HEK293 (cell line): Measurements from ENCODE around the gene STUB1.

Source experiments
- BCL6B ChIP-seq: fragments of 450-650 bp; formaldehyde crosslinking; IDR thresholded peaks from 2 replicates; pipeline ENCODE4 v1.5.1; 2017; ENCODE audit warnings: missing biosample characterization, missing genetic modification characterization
- GLIS1 ChIP-seq: fragments of 450-650 bp; formaldehyde crosslinking; IDR thresholded peaks from 2 replicates; pipeline ENCODE4 v1.5.1; 2016; ENCODE audit warnings: missing biosample characterization, missing genetic modification characterization
- IKZF3 ChIP-seq: fragments of 450-650 bp; IDR thresholded peaks from 2 replicates; pipeline ENCODE4 v1.5.0; 2018; ENCODE audit warnings: missing biosample characterization, mild to moderate bottlenecking, missing genetic modification characterization, moderate library complexity
- KLF16 ChIP-seq: fragments of 450-650 bp; formaldehyde crosslinking; IDR thresholded peaks from 2 replicates; pipeline ENCODE4 v1.5.1; 2017; ENCODE audit warnings: missing biosample characterization, missing genetic modification characterization
- KLF8 ChIP-seq: fragments of 450-650 bp; formaldehyde crosslinking; IDR thresholded peaks from 2 replicates; pipeline ENCODE4 v1.5.1; 2016; ENCODE audit warnings: missing biosample characterization, missing genetic modification characterization
- OSR2 ChIP-seq: fragments of 450-650 bp; formaldehyde crosslinking; IDR thresholded peaks from 2 replicates; pipeline ENCODE4 v1.5.1; 2016; ENCODE audit warnings: missing biosample characterization, missing genetic modification characterization
- PBX3 ChIP-seq: sonication (generic); formaldehyde crosslinking; IDR thresholded peaks from 2 replicates; pipeline ENCODE4 v1.8.1; 2022; ENCODE audit warnings: mild to moderate bottlenecking, moderate library complexity, missing genetic modification reagents
- SP3 ChIP-seq: fragments of 450-650 bp; formaldehyde crosslinking; IDR thresholded peaks from 2 replicates; pipeline ENCODE4 v1.5.1; 2016; ENCODE audit warnings: missing biosample characterization, missing genetic modification characterization
- WT1 ChIP-seq: fragments of 450-650 bp; formaldehyde crosslinking; IDR thresholded peaks from 2 replicates; pipeline ENCODE4 v1.5.1; 2016; ENCODE audit warnings: missing biosample characterization, missing genetic modification characterization
- ZBTB10 ChIP-seq: fragments of 450-650 bp; formaldehyde crosslinking; IDR thresholded peaks from 2 replicates; pipeline ENCODE4 v1.5.1; 2016; ENCODE audit warnings: missing biosample characterization, missing genetic modification characterization
- ZBTB17 ChIP-seq: fragments of 450-650 bp; formaldehyde crosslinking; IDR thresholded peaks from 2 replicates; pipeline ENCODE4 v1.5.1; 2016; ENCODE audit warnings: missing biosample characterization, missing genetic modification characterization
- ZBTB8A ChIP-seq: fragments of 450-650 bp; formaldehyde crosslinking; IDR thresholded peaks from 2 replicates; pipeline ENCODE4 v1.5.1; 2016; ENCODE audit warnings: missing biosample characterization, missing genetic modification characterization
- ZFHX2 ChIP-seq: fragments of 450-650 bp; formaldehyde crosslinking; conservative IDR thresholded peaks from 2 replicates; pipeline ENCODE4 v1.5.1; 2016; ENCODE audit warnings: missing biosample characterization, missing genetic modification characterization
- ZFP69B ChIP-seq: fragments of 450-650 bp; formaldehyde crosslinking; IDR thresholded peaks from 2 replicates; pipeline ENCODE4 v1.5.1; 2016; ENCODE audit warnings: missing biosample characterization, missing genetic modification characterization
- ZIC2 ChIP-seq: fragments of 450-650 bp; formaldehyde crosslinking; IDR thresholded peaks from 2 replicates; pipeline ENCODE4 v1.5.1; 2016; ENCODE audit warnings: missing biosample characterization, missing genetic modification characterization
- ZNF16 ChIP-seq: fragments of 450-650 bp; formaldehyde crosslinking; IDR thresholded peaks from 2 replicates; pipeline ENCODE4 v1.5.1; 2016; ENCODE audit warnings: low read depth, missing biosample characterization, missing genetic modification characterization
- ZNF248 ChIP-seq: fragments of 450-650 bp; formaldehyde crosslinking; IDR thresholded peaks from 2 replicates; pipeline ENCODE4 v1.5.1; 2017; ENCODE audit warnings: missing biosample characterization, missing genetic modification characterization
- ZNF335 ChIP-seq: fragments of 450-650 bp; formaldehyde crosslinking; conservative IDR thresholded peaks from 2 replicates; pipeline ENCODE4 v1.5.1; 2016; ENCODE audit warnings: missing biosample characterization, missing genetic modification characterization
- ZNF341 ChIP-seq: fragments of 450-650 bp; formaldehyde crosslinking; IDR thresholded peaks from 2 replicates; pipeline ENCODE4; 2016; ENCODE audit warnings: low read depth, missing biosample characterization, missing genetic modification characterization
- ZNF398 ChIP-seq: fragments of 450-650 bp; formaldehyde crosslinking; IDR thresholded peaks from 2 replicates; pipeline ENCODE4 v1.5.1; 2017; ENCODE audit warnings: missing biosample characterization, missing genetic modification characterization
- ZNF600 ChIP-seq: fragments of 450-650 bp; formaldehyde crosslinking; IDR thresholded peaks from 2 replicates; pipeline ENCODE4 v1.5.1; 2016; ENCODE audit warnings: missing biosample characterization, missing genetic modification characterization
- ZNF610 ChIP-seq: fragments of 450-650 bp; formaldehyde crosslinking; IDR thresholded peaks from 2 replicates; pipeline ENCODE4 v1.5.1; 2016; ENCODE audit warnings: missing biosample characterization, missing genetic modification characterization, borderline replicate concordance
- ZNF629 ChIP-seq: fragments of 450-650 bp; formaldehyde crosslinking; IDR thresholded peaks from 2 replicates; pipeline ENCODE4 v1.5.1; 2017; ENCODE audit warnings: missing biosample characterization, missing genetic modification characterization
- ZNF658 ChIP-seq: fragments of 450-650 bp; formaldehyde crosslinking; IDR thresholded peaks from 2 replicates; pipeline ENCODE4; 2016; ENCODE audit warnings: missing biosample characterization, missing genetic modification characterization
- ZNF76 ChIP-seq: fragments of 450-650 bp; formaldehyde crosslinking; IDR thresholded peaks from 2 replicates; pipeline ENCODE4; 2016; ENCODE audit warnings: low read depth, missing biosample characterization, missing genetic modification characterization, borderline replicate concordance
- ZNF792 ChIP-seq: fragments of 450-650 bp; formaldehyde crosslinking; IDR thresholded peaks from 2 replicates; pipeline ENCODE4 v1.5.1; 2016; ENCODE audit warnings: missing biosample characterization, missing genetic modification characterization
- ZXDB ChIP-seq: fragments of 450-650 bp; formaldehyde crosslinking; IDR thresholded peaks from 2 replicates; pipeline ENCODE4 v1.5.1; 2016; ENCODE audit warnings: missing biosample characterization, missing genetic modification characterization
- TF ChIP-seq, protein P1 (sequence below): fragments of 450-650 bp; formaldehyde crosslinking; IDR thresholded peaks from 2 replicates; pipeline ENCODE4 v1.5.1; 2016; ENCODE audit warnings: missing biosample characterization, missing genetic modification characterization
- TF ChIP-seq, protein P2 (sequence below): fragments of 450-650 bp; formaldehyde crosslinking; IDR thresholded peaks from 2 replicates; pipeline ENCODE4 v1.5.1; 2016; ENCODE audit warnings: missing biosample characterization, missing genetic modification characterization

The STUB1 gene

GRCh38 chr16:660459-661183 is 19.6 kb upstream of the STUB1 start (continued):
- TF ChIP-seq ZNF792, result no peak
- TF ChIP-seq ZIC2 (tag by site-specific recombination), result peak; percentile 53; the same call in 1 of the 2 replicates
- no peak for TF ChIP-seq ZNF16 (tag by site-specific recombination)
- TF ChIP-seq KLF8 (tag by site-specific recombination), result 0 out of 2 replicates have a peak, but pooled peaks have one; percentile 47
- peak; percentile 72 for TF ChIP-seq GLIS1 (tag by site-specific recombination)
- TF ChIP-seq ZBTB17 (tag by site-specific recombination), result 0 out of 2 replicates have a peak, but pooled peaks have one; percentile 29
- TF ChIP-seq, protein P1, sequence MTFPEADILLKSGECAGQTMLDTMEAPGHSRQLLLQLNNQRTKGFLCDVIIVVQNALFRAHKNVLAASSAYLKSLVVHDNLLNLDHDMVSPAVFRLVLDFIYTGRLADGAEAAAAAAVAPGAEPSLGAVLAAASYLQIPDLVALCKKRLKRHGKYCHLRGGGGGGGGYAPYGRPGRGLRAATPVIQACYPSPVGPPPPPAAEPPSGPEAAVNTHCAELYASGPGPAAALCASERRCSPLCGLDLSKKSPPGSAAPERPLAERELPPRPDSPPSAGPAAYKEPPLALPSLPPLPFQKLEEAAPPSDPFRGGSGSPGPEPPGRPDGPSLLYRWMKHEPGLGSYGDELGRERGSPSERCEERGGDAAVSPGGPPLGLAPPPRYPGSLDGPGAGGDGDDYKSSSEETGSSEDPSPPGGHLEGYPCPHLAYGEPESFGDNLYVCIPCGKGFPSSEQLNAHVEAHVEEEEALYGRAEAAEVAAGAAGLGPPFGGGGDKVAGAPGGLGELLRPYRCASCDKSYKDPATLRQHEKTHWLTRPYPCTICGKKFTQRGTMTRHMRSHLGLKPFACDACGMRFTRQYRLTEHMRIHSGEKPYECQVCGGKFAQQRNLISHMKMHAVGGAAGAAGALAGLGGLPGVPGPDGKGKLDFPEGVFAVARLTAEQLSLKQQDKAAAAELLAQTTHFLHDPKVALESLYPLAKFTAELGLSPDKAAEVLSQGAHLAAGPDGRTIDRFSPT (tag by site-specific recombination), result peak; percentile 98
- 0 out of 2 replicates have a peak, but pooled peaks have one; percentile 16 for TF ChIP-seq ZNF610 (tag by site-specific recombination)
- TF ChIP-seq ZXDB (tag by site-specific recombination), result 0 out of 2 replicates have a peak, but pooled peaks have one; percentile 9
- TF ChIP-seq KLF16 (tag by site-specific recombination), result peak; percentile 38; the same call in 1 of the 2 replicates
- TF ChIP-seq OSR2 (tag by site-specific recombination), result peak; percentile 90
- peak; percentile 69 for TF ChIP-seq ZFP69B
- peak; percentile 37; the same call in 1 of the 2 replicates for TF ChIP-seq ZNF341 (tag by site-specific recombination)
- 0 out of 2 replicates have a peak, but pooled peaks have one; percentile 52 for TF ChIP-seq ZNF398 (tag by site-specific recombination)
- peak; percentile 59 for TF ChIP-seq IKZF3
- no peak for TF ChIP-seq BCL6B (tag by site-specific recombination)
- TF ChIP-seq ZNF600, result peak; percentile 30
- TF ChIP-seq ZNF335 (tag by site-specific recombination), result peak; percentile 33
- TF ChIP-seq ZNF76, result 0 out of 2 replicates have a peak, but pooled peaks have one; percentile 9
- TF ChIP-seq WT1 (tag by site-specific recombination), result no peak
- peak; percentile 80 for TF ChIP-seq ZBTB8A (tag by site-specific recombination)
- TF ChIP-seq ZNF248 (tag by site-specific recombination), result no peak
- TF ChIP-seq ZNF629 (tag by site-specific recombination), result peak; percentile 42; the same call in 1 of the 2 replicates
- TF ChIP-seq ZBTB10, result peak; percentile 2; the same call in 1 of the 2 replicates
- no peak for TF ChIP-seq PBX3
- peak; percentile 80 for TF ChIP-seq SP3
- TF ChIP-seq, protein P2, sequence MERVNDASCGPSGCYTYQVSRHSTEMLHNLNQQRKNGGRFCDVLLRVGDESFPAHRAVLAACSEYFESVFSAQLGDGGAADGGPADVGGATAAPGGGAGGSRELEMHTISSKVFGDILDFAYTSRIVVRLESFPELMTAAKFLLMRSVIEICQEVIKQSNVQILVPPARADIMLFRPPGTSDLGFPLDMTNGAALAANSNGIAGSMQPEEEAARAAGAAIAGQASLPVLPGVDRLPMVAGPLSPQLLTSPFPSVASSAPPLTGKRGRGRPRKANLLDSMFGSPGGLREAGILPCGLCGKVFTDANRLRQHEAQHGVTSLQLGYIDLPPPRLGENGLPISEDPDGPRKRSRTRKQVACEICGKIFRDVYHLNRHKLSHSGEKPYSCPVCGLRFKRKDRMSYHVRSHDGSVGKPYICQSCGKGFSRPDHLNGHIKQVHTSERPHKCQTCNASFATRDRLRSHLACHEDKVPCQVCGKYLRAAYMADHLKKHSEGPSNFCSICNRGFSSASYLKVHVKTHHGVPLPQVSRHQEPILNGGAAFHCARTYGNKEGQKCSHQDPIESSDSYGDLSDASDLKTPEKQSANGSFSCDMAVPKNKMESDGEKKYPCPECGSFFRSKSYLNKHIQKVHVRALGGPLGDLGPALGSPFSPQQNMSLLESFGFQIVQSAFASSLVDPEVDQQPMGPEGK (tag by site-specific recombination), result peak; percentile 80; the same call in 1 of the 2 replicates
- TF ChIP-seq ZNF658, result no peak
- TF ChIP-seq ZFHX2 (tag by site-specific recombination), result peak; percentile 72
